H1 (cell line): ENCODE data around the gene RFK. TPM values are rescaled to one million over a fixed set of nuclear protein-coding genes. Genes with fewer than 3 reads are reported as not detected.
A peak's percentile ranks its signal among the peaks of the same experiment; 100 is the strongest.

Experiments
- CTCF ChIA-PET: fragments of 300-600 bp; sonication (Branson Sonifier 250); formaldehyde crosslinking; loops from one replicate; lab custom pipeline; 2021; ENCODE audit not compliant: partially characterized antibody; lab: Charles Lee
- POLR2A ChIA-PET: fragments of 300-600 bp; sonication (Branson Sonifier 250); formaldehyde crosslinking; loops from one replicate; lab custom pipeline; 2021; ENCODE audit warnings: inconsistent platforms; ENCODE audit not compliant: partially characterized antibody; lab: Charles Lee
- DNase-seq, 2 experiments: peaks; one replicate each; pipeline versions ENCODE4 v3.0.0 to v3.0.0-alpha.2; 2010 to 2022; ENCODE audit warnings: low spot score in 2 of 2, low read depth in 1 of 2, mixed read lengths in 1 of 2
- FAIRE-seq: peaks from 2 replicates; lab custom pipeline; 2011; peaks lifted over from hg19 to GRCh38; lab: Jason Lieb, UNC
- H2AFZ ChIP-seq: 2 replicates; pipeline ENCODE4 v1.8.1; 2012; ENCODE audit warnings: low read length, inconsistent platforms
- H2AK5ac ChIP-seq: 2 replicates; pipeline ENCODE4 v1.6.1; 2013; ENCODE audit warnings: low read depth, low read length
- H2BK120ac ChIP-seq: replicated peaks from 2 replicates; pipeline ENCODE3; 2013; ENCODE audit warnings: low read depth, low read length, inconsistent platforms
- H2BK12ac ChIP-seq: 2 replicates; pipeline ENCODE4 v1.6.1; 2013; ENCODE audit warnings: low read depth, low read length
- H2BK15ac ChIP-seq: 2 replicates; pipeline ENCODE4 v1.6.1; 2013; ENCODE audit warnings: low read length
- H2BK20ac ChIP-seq: 2 replicates; pipeline ENCODE4 v1.6.1; 2013; ENCODE audit warnings: low read length
- H2BK5ac ChIP-seq: 2 replicates; pipeline ENCODE4 v1.6.1; 2013; ENCODE audit warnings: low read depth, low read length
- H3K14ac ChIP-seq: 2 replicates; pipeline ENCODE4 v1.6.1; 2013; ENCODE audit warnings: inconsistent platforms; ENCODE audit not compliant: insufficient read length
- H3K18ac ChIP-seq: 2 replicates; pipeline ENCODE4 v1.6.1; 2013; ENCODE audit warnings: low read length; ENCODE audit errors: extremely low read depth
- H3K23ac ChIP-seq: 2 replicates; pipeline ENCODE4 v1.6.1; 2013; ENCODE audit warnings: inconsistent platforms; ENCODE audit not compliant: insufficient read length
- H3K23me2 ChIP-seq: 2 replicates; pipeline ENCODE4 v1.6.1; 2013; ENCODE audit warnings: low read depth, low read length
- H3K27ac ChIP-seq: 2 replicates; pipeline ENCODE4 v1.6.1; 2011; ENCODE audit warnings: low read depth, low read length, inconsistent platforms
- H3K27me3 ChIP-seq, 4 experiments: replicated peaks in 1 of 4; 1 replicate in 1 of 4; 2 replicates in 3 of 4; pipeline versions ENCODE4 v1.6.1 to v1.8.1; 2011 to 2013; ENCODE audit warnings: low read length in 3 of 4, mild to moderate bottlenecking in 3 of 4, inconsistent platforms in 2 of 4, mixed read lengths in 2 of 4, moderate library complexity in 1 of 4; ENCODE audit not compliant: control insufficient read depth in 3 of 4, insufficient read depth in 3 of 4; ENCODE audit errors: extremely low read depth in 1 of 4
- H3K36me3 ChIP-seq, 4 experiments: 2 replicates each; pipeline versions ENCODE4 v1.6.1 to v1.8.1; 2011 to 2013; ENCODE audit warnings: mild to moderate bottlenecking in 4 of 4, low read length in 3 of 4, moderate library complexity in 2 of 4, control low read depth in 1 of 4, inconsistent platforms in 1 of 4; ENCODE audit not compliant: insufficient read depth in 4 of 4, control insufficient read depth in 2 of 4
- H3K4ac ChIP-seq: replicated peaks from 2 replicates; pipeline ENCODE3; 2013; ENCODE audit warnings: low read length, low read depth, mixed read lengths, inconsistent platforms; ENCODE audit not compliant: insufficient read length
- H3K4me1 ChIP-seq, 4 experiments: replicated peaks in 1 of 4; 1 replicate in 1 of 4; 2 replicates in 3 of 4; pipeline versions ENCODE4 v1.6.1 to v1.8.1; 2011 to 2013; ENCODE audit warnings: low read length in 3 of 4, inconsistent platforms in 2 of 4, mixed read lengths in 1 of 4; ENCODE audit not compliant: insufficient read depth in 4 of 4, control insufficient read depth in 3 of 4
- H3K4me2 ChIP-seq, 2 experiments: 2 replicates each; pipeline versions ENCODE4 v1.6.1 to v1.8.1; 2011 to 2013; ENCODE audit warnings: low read depth in 2 of 2, low read length in 2 of 2, control low read depth in 1 of 2, inconsistent platforms in 1 of 2, mild to moderate bottlenecking in 1 of 2; ENCODE audit not compliant: insufficient read depth in 1 of 2
- H3K4me3 ChIP-seq, 4 experiments: fragments of 200-600, 300-600 bp in 1 of 4; sonication (generic), shearing (Covaris generic), sonication (Bioruptor Twin) in 1 of 4; 2 replicates each; pipeline versions ENCODE4 v1.5.1 to v1.8.1; 2011 to 2016; ENCODE audit warnings: low read length in 4 of 4, low read depth in 3 of 4, control low read depth in 2 of 4, inconsistent platforms in 2 of 4, mild to moderate bottlenecking in 2 of 4, mixed read lengths in 1 of 4, moderate library complexity in 1 of 4; ENCODE audit not compliant: insufficient read depth in 2 of 4; ENCODE audit errors: extremely low read depth in 1 of 4
- H3K56ac ChIP-seq: replicated peaks from 2 replicates; pipeline ENCODE3; 2013; ENCODE audit warnings: low read depth, mild to moderate bottlenecking, mixed read lengths, low read length, inconsistent platforms; ENCODE audit not compliant: insufficient read length
- H3K79me1 ChIP-seq: 2 replicates; pipeline ENCODE4 v1.6.1; 2013; ENCODE audit warnings: low read depth, low read length, control low read depth
- H3K79me2 ChIP-seq, 2 experiments: 2 replicates each; pipeline versions ENCODE4 v1.6.1 to v1.8.1; 2012 to 2013; ENCODE audit warnings: low read length in 2 of 2, mild to moderate bottlenecking in 2 of 2, inconsistent platforms in 1 of 2; ENCODE audit not compliant: insufficient read depth in 2 of 2, control insufficient read depth in 1 of 2
- H3K9ac ChIP-seq, 4 experiments: replicated peaks in 1 of 4; 1 replicate in 1 of 4; 2 replicates in 3 of 4; pipeline versions ENCODE4 v1.6.1 to v1.8.1; 2011 to 2013; ENCODE audit warnings: low read depth in 3 of 4, low read length in 3 of 4, control low read depth in 2 of 4, mild to moderate bottlenecking in 2 of 4, moderate library complexity in 2 of 4, inconsistent platforms in 1 of 4; ENCODE audit errors: extremely low read depth in 1 of 4
- H3K9me3 ChIP-seq, 2 experiments: 2 replicates each; pipeline versions ENCODE4 v1.6.1 to v1.8.1; 2012 to 2013; ENCODE audit warnings: mild to moderate bottlenecking in 2 of 2, moderate library complexity in 2 of 2, control low read depth in 1 of 2, inconsistent platforms in 1 of 2, low read depth in 1 of 2, low read length in 1 of 2, mixed read lengths in 1 of 2; ENCODE audit not compliant: insufficient read depth in 2 of 2
- H4K20me1 ChIP-seq, 2 experiments: replicated peaks in 1 of 2; 2 replicates each; pipeline versions ENCODE3 to v1.8.1; 2011 to 2013; ENCODE audit warnings: inconsistent platforms in 2 of 2, low read length in 2 of 2, mild to moderate bottlenecking in 1 of 2; ENCODE audit not compliant: insufficient read depth in 2 of 2, control insufficient read depth in 1 of 2
- H4K5ac ChIP-seq: 2 replicates; pipeline ENCODE4 v1.6.1; 2013; ENCODE audit warnings: low read length, low read depth, mixed read lengths, inconsistent platforms; ENCODE audit not compliant: insufficient read length
- H4K8ac ChIP-seq: 2 replicates; pipeline ENCODE4 v1.8.0; 2013; ENCODE audit warnings: mild to moderate bottlenecking, moderate library complexity, low read length, inconsistent platforms; ENCODE audit not compliant: insufficient read depth; ENCODE audit errors: extremely low read depth
- H4K91ac ChIP-seq: replicated peaks from 2 replicates; pipeline ENCODE3; 2013; ENCODE audit warnings: low read length, mixed read lengths, inconsistent platforms; ENCODE audit not compliant: insufficient read length
- ASH2L ChIP-seq: fragments of 200-600, 300-600 bp; sonication (generic); IDR thresholded peaks from one replicate; pipeline ENCODE4 v1.7.1; 2017; ENCODE audit warnings: low read length
- BCL11A ChIP-seq, 2 experiments: IDR thresholded peaks; one replicate each; pipeline ENCODE4 v1.6.1; 2011; ENCODE audit warnings: low read depth in 2 of 2, low read length in 2 of 2, mild to moderate bottlenecking in 2 of 2
- CREB1 ChIP-seq: IDR thresholded peaks from 2 replicates; pipeline ENCODE4 v1.6.1; 2012; ENCODE audit warnings: inconsistent platforms
- EZH2 ChIP-seq: fragments of 200-600 bp; sonication (generic); IDR thresholded peaks from 2 replicates; pipeline ENCODE4 v1.7.1; 2012; ENCODE audit warnings: low read depth, mild to moderate bottlenecking, moderate library complexity, low read length, inconsistent platforms; ENCODE audit not compliant: severe bottlenecking
- HDAC6 ChIP-seq: IDR thresholded peaks from one replicate; pipeline ENCODE4 v1.7.1; 2012; ENCODE audit warnings: low read depth, mild to moderate bottlenecking, inconsistent platforms, low read length, moderate library complexity
- SIN3A ChIP-seq, 2 experiments: IDR thresholded peaks in 1 of 2; conservative IDR thresholded peaks in 1 of 2; 2 replicates each; pipeline ENCODE4 v1.6.1; 2011 to 2012; ENCODE audit warnings: low read length in 2 of 2, improper control_type of control experiment in 1 of 2, low read depth in 1 of 2, mild to moderate bottlenecking in 1 of 2
- WGBS, 2 experiments: shearing (Covaris generic) in 1 of 2; methylation state at CpG; one replicate each; pipeline versions ENCODE4 v1.1.6 to v1.1.7; 2013 to 2015; ENCODE audit warnings: low lambda C conversion rate in 2 of 2, mixed read lengths in 2 of 2, inconsistent platforms in 1 of 2, low coverage in 1 of 2, missing lambda C conversion rate in 1 of 2; ENCODE audit not compliant: insufficient replicate concordance in 2 of 2, insufficient coverage in 1 of 2, insufficient read length in 1 of 2; ENCODE audit errors: extremely low coverage in 1 of 2, missing lambda C conversion rate in 1 of 2; 5-methylcytosine and 5-hydroxymethylcytosine counted together
- polyA plus RNA-seq, 7 experiments: library from polyadenylated mRNA; depleted of rRNA in 3 of 7; stranded (reverse) in 5 of 7; unstranded in 2 of 7; fragments of >200 nt in 5 of 7; fragments of 200-250 nt in 2 of 7; gene quantifications; 1 replicate in 5 of 7; 2 replicates in 1 of 7; 4 replicates in 1 of 7; pipeline versions ENCODE4 v1.2.1 to v1.2.3, GENCODE V29; 2011 to 2013; ENCODE audit warnings: missing spikeins in 2 of 7, mixed read lengths in 2 of 7
- total RNA-seq: library from RNA; stranded (reverse); fragmentation: NEBNext Ultra II Directional; extraction: Animal tissue kit (Norgen Biotek cat#: 25700); gene quantifications from 2 replicates; pipeline ENCODE4 v1.2.1, GENCODE V29; 2021
- TF ChIP-seq, protein P1 (sequence below): IDR thresholded peaks from 2 replicates; pipeline ENCODE4 v1.6.1; 2012; ENCODE audit warnings: inconsistent platforms
- TF ChIP-seq, protein P2 (sequence below): IDR thresholded peaks from 2 replicates; pipeline ENCODE4 v1.6.1; 2012; ENCODE audit warnings: inconsistent platforms

The RFK gene
- total and polyA plus RNA-seq, 2 of the 8 experiments (the other 6 are each of a cell fraction or from before 2014, with no cell fraction given) = 4.3 to 10.6 TPM

DNA sequence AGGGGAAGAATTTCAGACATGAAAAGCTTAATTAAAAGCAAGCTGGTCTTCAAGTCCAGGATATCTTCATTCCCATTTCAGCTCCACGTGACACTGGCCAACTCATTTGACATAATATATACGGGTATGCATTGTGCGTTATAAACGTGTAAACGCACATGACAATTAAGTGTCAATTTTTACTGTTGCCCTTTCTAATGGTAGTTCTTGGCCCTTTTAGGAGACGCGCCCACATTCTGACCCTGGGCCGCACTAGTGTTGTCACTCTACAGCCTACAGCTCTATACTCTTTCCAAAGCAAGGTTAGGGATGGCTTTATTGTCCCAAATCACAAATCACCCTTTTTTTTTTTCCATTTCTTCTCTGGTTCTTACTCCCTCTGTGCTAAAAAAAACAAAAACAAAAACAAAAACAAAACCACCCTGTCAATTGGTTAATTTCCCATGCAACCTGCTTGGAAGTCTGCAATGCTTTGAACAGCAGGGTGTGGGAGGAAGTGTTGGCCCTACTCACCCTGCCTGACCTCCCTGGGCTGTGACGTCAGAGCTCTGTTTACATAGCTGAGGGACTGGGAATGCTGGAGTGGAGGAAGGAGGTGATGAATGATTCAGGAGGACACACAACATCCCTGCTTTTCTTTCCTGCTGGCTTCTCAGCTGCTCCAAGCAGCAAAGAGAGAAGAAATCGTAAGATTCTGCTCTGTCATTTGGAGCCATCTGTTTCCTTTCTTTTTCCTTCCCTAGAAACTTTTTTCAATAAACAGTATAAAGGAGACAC, 19.3 kb downstream of the RFK start:
- Histone ChIP-seq H2BK5ac (no peak overlapping the region), H3K4me2 (no peak overlapping the region), H2BK15ac (no peak overlapping the region), H2AK5ac (no peak overlapping the region), H2BK20ac (no peak overlapping the region), H2AFZ (no peak overlapping the region), H3K4ac (no peak overlapping the region), H3K23ac (no peak overlapping the region), H3K9me3 (no peaks in the 10 kb centered on the region), H3K27ac (no peak overlapping the region), H3K23me2 (no peaks in the 10 kb centered on the region), H3K79me2 (no peaks in the 10 kb centered on the region), H3K9ac (no peak overlapping the region), H4K91ac (no peak overlapping the region), H4K8ac (no peak overlapping the region), H2BK12ac (no peak overlapping the region), H3K56ac (no peak overlapping the region), H3K36me3 (no peaks in the 10 kb centered on the region), H4K20me1 (no peaks in the 10 kb centered on the region), H3K18ac (no peak overlapping the region), H2BK120ac (no peak overlapping the region), H3K14ac (no peak overlapping the region), H4K5ac (no peak overlapping the region), H3K4me1 (no peaks in the 10 kb centered on the region), H3K4me3 (no peak overlapping the region), H3K79me1 (no peaks in the 10 kb centered on the region), H3K27me3 (no peaks in the 10 kb centered on the region)
- DNase-seq (no peak), FAIRE-seq (no peak)
- ChIA-PET CTCF (interaction anchor here (0.6 to 4.9 kb wide), 3 partner anchors 19 to 327 kb away, joined by 3 to 18 read pairs (median 4); partner anchors contain the start of gene RFK), POLR2A (interaction anchor here (1.2 to 1.3 kb wide), 2 partner anchors 8 to 16 kb away, joined by 3 to 5 read pairs; no protein-coding TSS in a partner anchor)
- peak; percentile 57; the same call in 1 of the 2 replicates for TF ChIP-seq CREB1
- TF ChIP-seq ASH2L = no peak
- TF ChIP-seq, protein P1, sequence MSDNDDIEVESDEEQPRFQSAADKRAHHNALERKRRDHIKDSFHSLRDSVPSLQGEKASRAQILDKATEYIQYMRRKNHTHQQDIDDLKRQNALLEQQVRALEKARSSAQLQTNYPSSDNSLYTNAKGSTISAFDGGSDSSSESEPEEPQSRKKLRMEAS = no peak
- TF ChIP-seq, protein P2, sequence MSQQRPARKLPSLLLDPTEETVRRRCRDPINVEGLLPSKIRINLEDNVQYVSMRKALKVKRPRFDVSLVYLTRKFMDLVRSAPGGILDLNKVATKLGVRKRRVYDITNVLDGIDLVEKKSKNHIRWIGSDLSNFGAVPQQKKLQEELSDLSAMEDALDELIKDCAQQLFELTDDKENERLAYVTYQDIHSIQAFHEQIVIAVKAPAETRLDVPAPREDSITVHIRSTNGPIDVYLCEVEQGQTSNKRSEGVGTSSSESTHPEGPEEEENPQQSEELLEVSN = no peak
- no peak for TF ChIP-seq HDAC6
- no peak for TF ChIP-seq EZH2
- no peak for TF ChIP-seq SIN3A (conservative IDR thresholded peaks at IDR 0.05 in 1 of 2, IDR thresholded peaks at IDR 0.05 in 1 of 2; ENCODE audit: low read depth in 1 of 2, low read length in 2 of 2)
- no peak for TF ChIP-seq BCL11A (IDR thresholded peaks at IDR 0.05; ENCODE audit: low read depth in 2 of 2, low read length in 2 of 2)
- WGBS, 2 experiments = 85% methylated on average over 10 of the region's 10 CpGs; no CpG with 5 or more reads in 1 of the 2 experiments
